Thyroid gland (tissue), 4 donors: ENCODE measurements around the gene GALNS.

ENCODE experiments used
- CTCF ChIP-seq, 6 experiments: fragments of 200-600 bp in 3 of 6; fragments of 450-650 bp in 3 of 6; sonication (generic) in 3 of 6; IDR thresholded peaks; one replicate each; pipeline ENCODE4 v1.5.1; 2016 to 2019; ENCODE audit warnings: antibody characterized with exemption in 6 of 6, mild to moderate bottlenecking in 2 of 6, inconsistent platforms in 1 of 6, moderate library complexity in 1 of 6
- POLR2A ChIP-seq, 2 donors: fragments of 450-650 bp; IDR thresholded peaks; one replicate each; pipeline ENCODE4 v1.6.1; 2017; ENCODE audit warnings: antibody characterized with exemption in 2 of 2, mild to moderate bottlenecking in 2 of 2, moderate library complexity in 1 of 2

- TF ChIP-seq CTCF (IDR thresholded peaks at IDR 0.05) (no peak), POLR2A (IDR thresholded peaks at IDR 0.05) (no peak)
These were observed 11.0 kb upstream of the GALNS start for GRCh38 chr16:88867581-88868246.
